HL-60/S4 (cell line): Measurements from ENCODE around the gene CTIF.

ENCODE experiments used
- in situ Hi-C: fragments of 300-500 bp; cut with MboI; formaldehyde crosslinking; loops from 2 replicates; pipeline ENCODE4 v1.14.3; 2022; ENCODE audit warnings: low sequenced_read_pairs

The CTIF gene

GRCh38 chr18:48719974-48720654 is 181.3 kb downstream of the CTIF start:
- in situ Hi-C loops = no loop called here

DNA sequence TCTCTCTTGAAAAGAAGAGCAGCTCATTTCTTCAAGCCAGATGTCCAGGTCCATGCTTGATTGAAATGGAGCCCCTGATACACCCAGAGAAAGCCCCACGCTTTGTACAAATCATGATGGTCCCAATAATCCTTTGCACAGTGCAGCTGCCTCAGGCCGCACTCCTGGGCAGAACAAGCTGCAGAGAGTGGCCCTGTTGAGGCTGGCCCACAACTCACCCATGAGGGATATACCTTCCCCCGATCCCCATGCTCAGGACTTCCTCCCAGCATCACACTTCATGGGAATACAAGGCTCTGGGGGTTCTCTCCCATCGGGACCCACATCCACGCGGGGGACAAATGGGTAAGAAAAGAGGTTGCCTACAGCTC is 181.8 kb downstream of the CTIF start:
- in situ Hi-C loops = no loop called here

DNA sequence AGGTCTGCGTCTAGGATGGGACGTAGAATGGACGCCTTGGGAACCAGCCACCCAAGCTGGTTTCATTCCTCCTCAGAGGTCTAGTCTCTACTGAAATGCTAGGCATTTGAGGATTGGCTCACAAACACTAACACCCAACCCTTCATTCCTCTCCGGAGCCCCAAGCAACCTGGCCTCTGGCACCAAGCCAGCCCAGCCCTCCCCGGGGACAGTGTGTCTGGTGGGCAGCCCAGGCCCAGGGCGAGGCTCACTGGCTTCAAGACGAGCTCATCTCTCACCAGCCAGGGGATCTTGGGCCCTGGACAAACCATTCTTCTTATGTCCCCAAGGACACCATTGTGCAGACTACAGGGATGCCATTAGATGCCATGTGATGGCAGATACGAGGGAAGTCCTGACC is 182.5 kb downstream of the CTIF start:
- in situ Hi-C loops = no loop called here

DNA sequence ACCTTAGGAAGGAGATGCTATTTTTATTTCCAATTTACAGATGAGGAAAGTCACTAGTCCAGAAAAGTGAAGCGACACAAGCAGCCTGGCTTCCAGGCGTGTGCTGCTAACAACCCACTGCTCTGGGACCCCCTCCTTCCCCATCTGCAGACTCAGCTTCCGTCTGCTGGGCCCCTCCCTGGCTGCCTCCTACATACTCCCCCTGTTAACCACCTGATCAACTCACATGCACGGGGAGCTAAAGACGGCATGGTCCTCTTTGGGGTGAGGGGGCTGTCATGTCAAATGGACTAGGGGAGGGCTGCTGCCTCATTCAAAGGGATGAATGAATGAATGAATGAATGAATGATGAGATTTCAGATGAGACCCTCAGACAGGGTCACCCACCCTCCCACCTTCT is 184.2 kb downstream of the CTIF start:
- in situ Hi-C loops = no loop called here

DNA sequence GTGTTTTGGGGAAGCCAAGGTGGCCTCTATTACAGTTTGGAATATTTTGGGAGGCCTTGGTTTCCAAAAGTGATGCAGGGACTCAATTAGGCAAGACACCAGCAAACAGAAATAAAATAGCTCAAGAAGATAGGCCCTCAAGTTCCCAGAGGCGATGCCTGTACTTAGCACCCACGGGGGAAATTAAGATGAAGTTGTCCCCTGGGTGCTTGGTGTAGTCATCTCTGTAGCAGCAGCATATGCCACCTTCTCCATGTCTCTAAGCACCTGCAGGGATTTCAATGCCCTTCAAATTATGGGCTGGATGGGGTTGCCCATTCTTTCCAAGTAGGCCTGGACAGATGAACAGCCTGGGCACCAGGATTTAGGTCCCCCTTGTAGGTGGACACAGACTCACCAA is 185.0 kb downstream of the CTIF start:
- in situ Hi-C loops = no loop called here

DNA sequence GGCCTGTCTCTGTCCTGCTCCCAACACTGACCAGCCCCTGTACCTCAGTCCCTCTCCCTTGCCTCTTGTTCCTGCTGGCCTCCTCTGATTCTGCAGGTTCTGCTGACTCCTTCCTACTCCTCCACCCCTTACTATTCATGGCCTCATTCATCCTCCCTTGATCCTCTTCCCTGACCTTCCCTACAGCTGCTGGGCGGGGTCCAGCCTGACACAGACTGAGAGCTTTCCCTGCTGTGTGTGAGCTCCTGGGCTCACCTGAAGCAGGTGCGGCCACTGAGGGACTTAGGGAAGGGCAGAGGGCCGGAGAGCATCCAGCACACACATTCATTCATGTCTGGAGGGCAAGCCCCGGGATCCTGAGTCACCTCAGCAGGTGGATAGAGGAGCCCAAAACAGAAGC is 185.6 kb downstream of the CTIF start:
- in situ Hi-C loops = no loop called here

- in situ Hi-C loops = no loop called here
These were observed 186.1 kb downstream of the CTIF start for GRCh38 chr18:48724939-48725338.

DNA sequence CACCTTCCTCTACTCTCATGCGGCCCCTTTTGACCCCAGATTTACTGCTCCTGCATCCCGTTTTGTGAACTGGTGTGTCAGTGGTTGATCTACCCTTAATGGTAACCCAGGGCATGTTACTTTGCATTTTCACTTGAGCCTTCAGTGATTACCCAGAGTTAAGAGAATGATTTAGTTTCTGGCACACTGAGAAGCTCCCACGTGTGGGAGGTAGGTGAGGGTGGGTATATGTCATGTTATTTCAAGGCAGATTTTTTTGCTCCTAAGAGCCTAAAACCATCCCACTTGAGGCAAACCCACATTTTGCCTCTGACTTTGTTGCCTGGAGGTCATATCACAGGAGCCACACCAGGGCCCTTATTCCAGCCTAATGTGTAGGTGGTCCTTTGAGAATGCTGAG is 186.7 kb downstream of the CTIF start:
- in situ Hi-C loops = no loop called here

DNA sequence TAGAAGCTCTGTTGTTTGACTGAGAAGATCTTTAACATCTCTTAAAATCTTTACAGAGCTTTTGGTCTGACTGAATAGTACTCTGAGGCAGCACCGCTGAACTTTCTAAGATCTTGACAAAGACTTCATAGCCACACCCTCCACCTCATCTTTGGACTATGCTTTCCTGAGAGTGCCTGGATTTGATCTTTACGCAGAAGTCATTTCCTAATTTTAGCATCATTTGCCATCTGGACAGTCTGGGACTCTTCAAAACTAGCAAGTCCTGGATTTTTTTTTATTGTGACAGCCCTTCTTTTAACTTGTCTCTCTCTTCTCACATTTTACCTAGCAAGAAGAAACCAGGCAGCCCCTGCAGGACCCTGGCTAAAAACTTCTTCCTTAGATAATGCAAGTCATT is 188.8 kb downstream of the CTIF start:
- in situ Hi-C loops = no loop called here

- in situ Hi-C loops = no loop called here
These were observed 189.5 kb downstream of the CTIF start for GRCh38 chr18:48728204-48728833.

GRCh38 chr18:48729404-48729803 is 190.6 kb downstream of the CTIF start:
- in situ Hi-C loops = no loop called here

DNA sequence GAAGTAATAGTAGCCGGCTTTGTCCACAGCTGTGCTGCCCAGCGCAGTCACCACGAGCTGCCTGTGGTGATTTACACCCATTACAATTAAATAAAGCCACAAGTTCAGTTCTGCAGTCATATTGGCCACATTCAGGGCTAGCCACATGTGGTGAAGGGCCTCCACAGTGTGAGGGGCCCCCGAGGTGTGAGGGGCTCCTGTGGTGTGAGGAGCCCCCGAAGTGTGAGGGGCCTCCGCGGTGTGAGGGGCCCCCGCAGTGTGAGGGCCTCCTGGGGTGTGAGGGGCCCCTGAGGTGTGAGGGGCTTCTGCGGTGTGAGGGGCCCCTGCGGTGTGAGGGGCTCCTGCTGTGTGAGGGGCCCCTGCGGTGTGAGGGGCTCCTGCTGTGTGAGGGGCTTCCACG is 191.2 kb downstream of the CTIF start:
- in situ Hi-C loops = no loop called here

GRCh38 chr18:48732767-48733424 is 194.1 kb downstream of the CTIF start:
- in situ Hi-C loops = no loop called here

DNA sequence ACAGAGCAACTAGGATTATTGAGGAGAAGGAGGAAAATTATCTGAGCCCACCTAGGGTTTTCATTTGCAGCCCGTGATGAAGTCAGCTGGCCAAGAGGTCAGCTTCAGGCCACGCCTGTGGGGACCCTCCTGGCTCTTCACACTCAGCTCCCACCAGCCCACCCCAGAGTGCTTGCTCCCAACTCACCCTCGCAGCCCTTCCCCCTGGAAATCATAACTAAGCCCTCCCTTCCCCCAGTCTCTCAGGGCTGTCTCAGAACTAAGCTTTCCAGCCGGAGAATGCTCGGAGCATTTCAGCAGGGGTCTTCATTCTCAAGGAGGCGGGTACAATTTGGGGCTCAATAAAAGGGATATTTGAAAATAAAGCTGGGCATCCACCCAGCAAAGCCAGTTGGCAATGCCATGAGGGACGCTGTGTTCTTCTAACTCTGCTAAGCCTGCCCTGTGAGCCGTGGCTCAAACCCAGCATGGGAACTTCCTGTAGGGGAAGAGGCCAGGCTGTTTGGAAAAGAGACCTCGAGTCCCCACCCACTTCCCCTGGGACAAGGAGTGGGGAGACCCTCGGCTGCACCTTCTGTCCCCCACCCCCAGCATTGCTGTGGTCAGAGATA is 194.9 kb downstream of the CTIF start:
- in situ Hi-C loops = no loop called here

DNA sequence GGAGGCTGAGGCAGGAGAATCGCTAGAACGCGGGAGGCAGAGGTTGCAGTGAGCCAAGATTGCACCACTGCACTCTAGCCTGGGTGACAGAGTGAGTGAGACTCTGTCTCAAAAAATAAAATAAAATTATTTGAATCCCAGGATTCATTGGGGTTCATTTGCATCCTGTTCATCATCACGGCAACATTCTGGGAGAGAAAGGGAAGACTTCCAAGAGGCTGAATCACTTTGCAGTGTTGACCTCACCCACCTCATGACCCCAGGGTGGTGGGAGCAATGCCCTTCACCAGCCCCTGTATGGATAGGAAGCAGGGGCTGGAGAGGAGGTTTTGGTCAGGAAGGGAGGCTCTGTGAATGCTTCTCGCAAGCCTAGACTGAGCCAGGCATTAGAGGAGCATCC is 195.6 kb downstream of the CTIF start:
- in situ Hi-C loops = no loop called here

DNA sequence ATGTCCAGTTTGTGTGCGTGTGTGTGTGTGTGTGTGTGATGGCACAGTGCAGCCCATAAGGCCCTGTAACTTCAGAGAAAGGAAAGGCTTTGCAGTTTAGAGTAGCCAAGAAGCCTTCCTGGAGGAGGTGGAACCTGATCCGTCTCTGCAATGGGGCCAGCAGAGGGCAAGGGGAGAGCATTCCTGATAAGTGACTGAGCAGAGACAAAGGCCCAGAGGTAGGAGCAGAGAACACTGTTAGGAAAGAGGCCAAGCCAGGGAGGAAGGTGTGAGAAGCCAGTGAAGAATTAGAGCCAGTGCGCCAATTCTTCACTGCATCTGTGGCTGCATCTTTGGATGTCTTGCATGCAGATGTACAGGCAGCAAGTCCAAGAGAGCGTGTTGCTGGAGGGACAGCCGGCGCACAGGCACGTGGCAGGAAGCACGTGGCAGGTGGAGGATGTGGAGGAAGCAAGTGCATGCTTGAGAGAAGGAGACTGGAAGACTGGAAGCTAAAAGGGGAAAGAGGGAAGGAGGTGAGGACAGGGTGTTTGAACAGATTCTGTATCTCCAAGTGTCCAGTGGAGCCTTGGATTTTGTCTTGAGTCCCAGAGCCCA is 196.3 kb downstream of the CTIF start:
- in situ Hi-C loops = no loop called here

DNA sequence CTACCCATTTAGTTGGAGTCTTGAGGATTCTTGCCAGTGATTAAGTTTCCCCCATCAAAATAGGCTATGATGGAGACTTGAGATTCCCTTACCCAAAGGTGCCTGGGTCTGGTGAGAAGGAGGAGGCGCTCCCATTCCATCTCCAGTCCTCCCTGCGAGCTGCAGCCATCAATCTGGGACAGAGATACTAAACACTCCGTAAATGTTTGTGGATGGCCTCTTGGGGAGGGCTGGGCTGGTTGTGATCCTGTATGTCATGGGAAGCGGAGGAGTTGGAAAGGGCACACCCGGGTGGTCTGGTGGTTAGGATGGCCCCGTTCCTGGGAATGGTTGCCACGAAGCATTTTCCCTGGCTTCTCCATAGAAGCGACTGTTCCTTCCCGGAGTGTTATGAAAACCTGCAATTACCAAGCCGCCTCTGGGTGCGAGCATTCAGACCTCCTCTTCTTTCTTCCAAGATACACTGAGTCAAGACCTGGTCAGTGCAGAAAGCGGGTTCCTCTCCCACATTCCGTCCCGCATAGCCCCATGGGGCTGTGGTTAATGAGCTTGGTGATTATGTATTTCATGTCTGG is 196.9 kb downstream of the CTIF start:
- in situ Hi-C loops = no loop called here

DNA sequence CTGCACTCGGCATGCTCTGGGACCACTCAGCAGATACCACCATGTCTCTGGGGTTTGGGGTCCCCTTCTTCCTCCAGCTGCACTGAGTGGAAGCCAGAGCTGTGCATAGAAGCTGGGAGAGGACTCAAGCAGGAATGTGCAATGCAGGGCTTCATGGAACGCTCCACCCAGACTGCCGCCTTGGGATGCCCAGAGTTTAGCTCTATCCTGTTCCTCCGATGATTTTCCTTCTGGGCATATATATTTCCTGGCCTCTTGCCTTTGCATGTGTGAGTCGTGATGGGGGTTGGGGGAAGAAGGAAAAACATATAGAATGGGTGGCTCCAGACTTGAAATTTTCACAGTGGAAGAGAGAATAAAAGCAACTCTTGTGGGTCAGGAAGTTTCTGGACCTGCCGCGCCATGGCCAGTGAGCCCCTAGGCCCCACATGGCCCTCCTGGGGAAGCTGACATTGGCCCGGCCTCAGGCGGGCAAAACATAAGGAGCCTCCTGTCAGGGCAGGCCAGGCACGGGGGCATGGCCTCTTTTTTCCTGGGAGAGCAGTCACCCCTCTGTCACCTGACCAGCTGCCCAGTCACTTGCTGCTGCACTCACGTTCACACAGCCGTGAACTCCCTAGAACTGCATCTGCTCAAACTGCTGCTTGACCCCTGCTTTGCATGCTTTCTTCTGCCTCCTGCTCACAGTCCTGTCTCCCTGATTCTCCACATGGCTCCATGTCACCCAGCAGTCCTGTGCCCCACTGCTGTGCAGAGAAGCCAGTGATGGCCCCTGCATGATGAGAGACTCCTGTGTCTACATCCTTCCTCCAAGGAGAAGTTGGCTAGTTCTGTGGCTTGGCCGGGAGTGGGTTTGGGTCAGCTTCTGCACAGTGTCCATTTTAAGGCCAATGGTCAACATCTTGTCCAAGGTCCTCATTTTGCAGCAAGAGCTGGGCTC is 197.8 kb downstream of the CTIF start:
- in situ Hi-C loops = no loop called here

DNA sequence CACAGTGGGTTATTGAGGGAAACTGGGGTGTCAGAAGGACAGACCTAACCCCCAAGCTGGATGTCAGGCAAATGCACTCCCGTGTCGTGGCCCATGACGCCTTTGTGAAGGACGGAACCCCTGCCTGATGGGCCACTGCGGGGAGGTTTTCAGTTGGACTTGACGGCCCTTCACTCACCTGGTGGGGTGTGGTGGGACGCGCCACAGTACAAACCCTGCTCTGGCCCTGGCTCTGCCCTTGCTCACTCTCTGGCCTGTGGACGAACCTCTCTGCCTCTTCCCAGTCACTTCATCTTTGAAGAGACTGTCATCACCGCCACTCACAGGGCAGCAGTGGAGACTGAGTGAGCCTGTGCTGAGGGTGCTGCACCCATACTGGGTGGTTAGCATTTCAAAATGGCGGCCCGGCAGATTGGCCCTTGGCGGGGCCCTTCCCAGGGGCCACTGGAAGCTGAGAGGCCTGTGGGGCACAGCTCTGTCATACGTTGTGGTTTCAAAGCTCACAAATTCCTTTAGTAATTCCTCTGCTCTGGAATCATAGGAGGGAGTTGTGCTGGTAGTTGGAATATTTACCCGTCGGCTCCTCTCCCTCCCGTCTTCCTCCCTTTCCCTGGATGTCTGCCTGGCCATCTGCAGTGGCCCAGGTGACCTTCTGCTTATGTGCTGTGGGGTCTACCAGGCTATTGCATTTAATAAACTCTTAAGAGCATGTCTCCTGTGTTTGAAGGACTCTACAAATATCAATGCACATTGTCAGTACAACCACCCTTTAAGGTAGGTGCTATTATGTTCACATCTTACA is 200.6 kb downstream of the CTIF start:
- in situ Hi-C loops = no loop called here
